PC-3 (cell line): ENCODE measurements around the gene CSF2. TPM values are rescaled to one million over a fixed set of nuclear protein-coding genes. Genes with fewer than 3 reads are reported as not detected.

Experiments
- ATAC-seq: fragments of 200-7000 bp; cut with Tn5 transposase; 2 replicates; pipeline ENCODE4 v1.9.1; 2020; ENCODE audit warnings: mild to moderate bottlenecking, moderate library complexity
- BruUV-seq: library from RNA; stranded (reverse); fragments of 400-500 nt; replicated peaks from 2 replicates; lab custom pipeline; 2021; lab: Mats Ljungman, UMichigan
- CTCF ChIA-PET: fragments of 300-600 bp; sonication (Branson Sonifier 250); formaldehyde crosslinking; loops from one replicate; lab custom pipeline; 2022; ENCODE audit warnings: antibody characterized with exemption; lab: Charles Lee
- POLR2A ChIA-PET: fragments of 300-600 bp; sonication (Branson Sonifier 250); formaldehyde crosslinking; loops from one replicate; lab custom pipeline; 2022; ENCODE audit warnings: antibody characterized with exemption; ENCODE audit not compliant: unreplicated experiment; lab: Charles Lee
- DNase-seq: peaks from one replicate; pipeline ENCODE4 v3.0.0-alpha.2; 2015
- H2AFZ ChIP-seq: fragments of 300-600 bp; sonication (generic); 2 replicates; pipeline ENCODE4 v1.6.0; 2016; ENCODE audit warnings: antibody characterized with exemption, low read length
- H3F3A ChIP-seq: fragments of 300-600 bp; sonication (generic); one replicate; pipeline ENCODE4 v1.6.0; 2017; ENCODE audit warnings: antibody characterized with exemption, low read length, control low read depth, mild to moderate bottlenecking; ENCODE audit not compliant: unreplicated experiment
- H3K27ac ChIP-seq: fragments of 300-600 bp; sonication (generic); 2 replicates; pipeline ENCODE4 v1.5.1; 2016; ENCODE audit warnings: mild to moderate bottlenecking, low read length
- H3K27me3 ChIP-seq: fragments of 300-600 bp; sonication (generic); 2 replicates; pipeline ENCODE4 v1.6.1; 2016; ENCODE audit warnings: low read length, mixed read lengths
- H3K36me3 ChIP-seq: fragments of 300-600 bp; sonication (generic); 2 replicates; pipeline ENCODE4 v1.6.1; 2016; ENCODE audit warnings: low read depth, mixed run types, low read length, mixed read lengths
- H3K4me1 ChIP-seq: fragments of 300-600 bp; sonication (generic); 2 replicates; pipeline ENCODE4 v1.5.1; 2016; ENCODE audit warnings: low read length; ENCODE audit not compliant: insufficient read depth
- H3K4me2 ChIP-seq: fragments of 300-600 bp; sonication (generic); 2 replicates; pipeline ENCODE4 v1.6.0; 2016; ENCODE audit warnings: low read length
- H3K4me3 ChIP-seq: fragments of 300-600 bp; sonication (generic); 2 replicates; pipeline ENCODE4 v1.5.1; 2016; ENCODE audit warnings: mild to moderate bottlenecking, low read length, mixed read lengths
- H3K79me2 ChIP-seq: fragments of 300-600 bp; sonication (generic); 2 replicates; pipeline ENCODE4 v1.6.1; 2017; ENCODE audit warnings: low read length, mixed read lengths
- H3K9ac ChIP-seq: fragments of 300-600 bp; sonication (generic); 2 replicates; pipeline ENCODE4 v1.6.0; 2016; ENCODE audit warnings: mild to moderate bottlenecking, low read length
- H3K9me2 ChIP-seq: fragments of 300-600 bp; sonication (generic); replicated peaks from 2 replicates; pipeline ENCODE4 v1.6.1; 2016; ENCODE audit warnings: mixed run types, low read length, mixed read lengths
- H3K9me3 ChIP-seq: fragments of 300-600 bp; sonication (generic); 2 replicates; pipeline ENCODE4 v1.6.1; 2016; ENCODE audit warnings: low read length, mixed read lengths
- H4K20me1 ChIP-seq: fragments of 300-600 bp; sonication (generic); 2 replicates; pipeline ENCODE4 v1.6.1; 2016; ENCODE audit warnings: low read length, mixed read lengths
- EZH2 ChIP-seq: fragments of 300-600 bp; sonication (generic); IDR thresholded peaks from one replicate; pipeline ENCODE4 v1.6.1; 2017; ENCODE audit warnings: antibody characterized with exemption, mild to moderate bottlenecking, low read length; ENCODE audit not compliant: unreplicated experiment
- EZH2phosphoT487 ChIP-seq: fragments of 300-600 bp; sonication (generic); IDR thresholded peaks from 2 replicates; pipeline ENCODE4 v1.6.1; 2018; ENCODE audit warnings: mild to moderate bottlenecking, antibody characterized with exemption, low read length, borderline replicate concordance
- intact Hi-C: fragments of 100-400 bp; cut with micrococcal nuclease; formaldehyde crosslinking; loops from 2 replicates; pipeline ENCODE4 v1.9.0; 2023
- total RNA-seq: library from RNA; depleted of rRNA; stranded (reverse); fragments of >200 nt; gene quantifications from 2 replicates; pipeline ENCODE4 v1.2.3, GENCODE V29; 2014
- TF ChIP-seq, protein P1 (sequence below): fragments of 300-600 bp; sonication (generic); conservative IDR thresholded peaks from 2 replicates; pipeline ENCODE4 v1.5.1; 2017; ENCODE audit warnings: antibody characterized with exemption, low read depth, mild to moderate bottlenecking, low read length

Gene CSF2
- total RNA-seq, 1 experiment from 2014 or later: 93.6 TPM

DNA sequence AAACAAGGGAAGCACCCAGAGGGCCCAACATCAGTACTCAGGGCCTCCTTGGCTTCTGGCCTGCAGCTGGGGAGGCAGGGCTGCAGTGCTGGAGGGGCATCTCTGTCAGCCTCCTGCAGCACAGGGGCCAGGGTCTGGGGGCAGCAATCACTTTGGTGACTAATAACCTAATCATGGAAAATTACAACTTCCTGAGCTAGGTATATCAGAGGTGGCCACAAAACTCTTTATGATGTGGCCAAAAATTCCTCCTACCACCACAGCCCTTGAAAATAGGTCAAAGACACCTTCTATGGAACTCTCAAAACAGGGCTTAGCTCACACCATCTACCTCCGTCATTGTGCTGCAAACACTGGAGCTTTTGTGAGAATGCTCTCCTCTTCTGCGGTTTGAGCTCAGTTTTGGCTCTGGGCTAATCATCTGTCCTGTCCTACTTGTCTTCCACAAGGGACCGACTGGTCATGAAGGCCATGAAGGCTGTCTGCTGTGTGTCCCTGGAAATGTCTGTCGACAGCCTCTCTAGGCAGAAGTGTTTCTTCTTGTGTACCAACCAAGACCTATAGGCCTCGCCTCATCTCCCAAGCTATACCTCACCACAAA is 28.6 kb downstream of the CSF2 start:
- Histone ChIP-seq H3K27me3 (no peaks in the 10 kb centered on the region), H3K9ac (peak overlapping the region; percentile 84), H3K4me2 (peak overlapping the region; percentile 59), H4K20me1 (no peaks in the 10 kb centered on the region), H3K9me3 (no peaks in the 10 kb centered on the region), H3F3A (peaks cover 6% of the 10 kb centered on the region), H3K36me3 (no peaks in the 10 kb centered on the region), H3K9me2 (no peaks in the 10 kb centered on the region), H2AFZ (no peak overlapping the region), H3K27ac (peak overlapping the region; percentile 96), H3K4me1 (peaks cover 50% of the 10 kb centered on the region), H3K79me2 (no peaks in the 10 kb centered on the region), H3K4me3 (no peak overlapping the region)
- DNase-seq: peak; percentile 80
- intact Hi-C loops: loop anchor here (1.0 to 2.0 kb wide), 2 partner anchors 8 to 29 kb away; partner anchors contain the start of gene CSF2
- TF ChIP-seq EZH2 (no peak), EZH2phosphoT487 (no peak)
- TF ChIP-seq, protein P1, sequence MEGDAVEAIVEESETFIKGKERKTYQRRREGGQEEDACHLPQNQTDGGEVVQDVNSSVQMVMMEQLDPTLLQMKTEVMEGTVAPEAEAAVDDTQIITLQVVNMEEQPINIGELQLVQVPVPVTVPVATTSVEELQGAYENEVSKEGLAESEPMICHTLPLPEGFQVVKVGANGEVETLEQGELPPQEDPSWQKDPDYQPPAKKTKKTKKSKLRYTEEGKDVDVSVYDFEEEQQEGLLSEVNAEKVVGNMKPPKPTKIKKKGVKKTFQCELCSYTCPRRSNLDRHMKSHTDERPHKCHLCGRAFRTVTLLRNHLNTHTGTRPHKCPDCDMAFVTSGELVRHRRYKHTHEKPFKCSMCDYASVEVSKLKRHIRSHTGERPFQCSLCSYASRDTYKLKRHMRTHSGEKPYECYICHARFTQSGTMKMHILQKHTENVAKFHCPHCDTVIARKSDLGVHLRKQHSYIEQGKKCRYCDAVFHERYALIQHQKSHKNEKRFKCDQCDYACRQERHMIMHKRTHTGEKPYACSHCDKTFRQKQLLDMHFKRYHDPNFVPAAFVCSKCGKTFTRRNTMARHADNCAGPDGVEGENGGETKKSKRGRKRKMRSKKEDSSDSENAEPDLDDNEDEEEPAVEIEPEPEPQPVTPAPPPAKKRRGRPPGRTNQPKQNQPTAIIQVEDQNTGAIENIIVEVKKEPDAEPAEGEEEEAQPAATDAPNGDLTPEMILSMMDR: no peak
- peak; percentile 45 for ATAC-seq
- BruUV-seq: no TSS peak
- POLR2A ChIA-PET: no interaction called here
- CTCF ChIA-PET: no interaction called here

GRCh38 chr5:132102944-132103331 is 29.3 kb downstream of the CSF2 start:
- DNase-seq (no peak), ATAC-seq (no peak)
- Histone ChIP-seq H3K79me2 (no peaks in the 10 kb centered on the region), H3K4me1 (peaks cover 50% of the 10 kb centered on the region), H3K4me3 (no peak overlapping the region), H3K27me3 (no peaks in the 10 kb centered on the region), H2AFZ (no peak overlapping the region), H3K9me3 (no peaks in the 10 kb centered on the region), H4K20me1 (no peaks in the 10 kb centered on the region), H3K9me2 (no peaks in the 10 kb centered on the region), H3K27ac (peak overlapping the region; percentile 96), H3F3A (peaks cover 6% of the 10 kb centered on the region), H3K9ac (peak overlapping the region; percentile 84), H3K4me2 (peak overlapping the region; percentile 59), H3K36me3 (no peaks in the 10 kb centered on the region)
- POLR2A ChIA-PET: interaction anchor here (0.5 kb wide), 1 partner anchor 87 kb away, joined by 3 read pairs; no protein-coding TSS in a partner anchor
- TF ChIP-seq EZH2: no peak
- TF ChIP-seq, protein P1: no peak
- no peak for TF ChIP-seq EZH2phosphoT487
- CTCF ChIA-PET: no interaction called here
- intact Hi-C loops: loop anchor here (1.0 to 2.0 kb wide), 2 partner anchors 9 to 30 kb away; partner anchors contain the start of gene CSF2
- BruUV-seq: no TSS peak
